ENCODE measurements around the gene HGD.

Gene HGD

DNA sequence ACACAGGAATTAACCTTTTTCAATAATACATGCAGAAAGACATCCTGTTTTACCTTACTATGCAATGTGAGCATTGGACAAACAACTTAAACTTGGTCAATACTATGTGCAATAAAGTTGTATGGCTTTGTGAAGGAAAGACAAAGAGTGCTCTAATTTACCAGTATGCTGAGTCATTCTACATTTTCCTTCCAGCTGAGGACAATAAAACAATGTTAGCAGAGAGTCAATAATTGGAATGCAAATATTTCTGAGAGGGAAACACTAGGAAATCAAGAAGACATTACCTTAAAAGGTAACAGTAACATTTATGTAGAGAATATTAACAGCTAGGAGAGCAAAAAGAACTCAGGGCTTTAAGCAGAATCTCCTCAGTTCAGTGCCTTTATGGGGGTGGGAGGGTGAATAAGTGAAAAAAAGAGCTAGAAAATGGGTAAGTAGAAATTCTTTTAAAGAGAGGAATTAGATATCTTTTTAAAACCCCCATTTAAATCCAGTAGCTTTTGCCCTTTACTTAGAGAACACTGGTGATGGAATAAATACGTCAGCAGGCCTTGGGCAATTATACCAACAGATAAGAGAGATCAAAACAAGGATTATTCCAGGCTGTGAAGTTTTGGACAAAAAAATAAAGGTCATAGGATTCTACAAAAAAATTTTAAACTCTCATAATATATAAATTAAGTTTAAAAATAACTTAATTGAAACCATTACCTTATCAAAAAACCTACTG lies 11.6 kb upstream of the HGD start:
- H3K36me3 ChIP-seq (ENCODE audit: insufficient read depth, low read length): peaks cover 5% of the 10 kb centered on the region
- H3K27me3 ChIP-seq (ENCODE audit: control insufficient read depth, insufficient read depth, low read length): no peaks in the 10 kb centered on the region
- no peak overlapping the region for H3K4me3 ChIP-seq (ENCODE audit: low read length)
- H3K4me1 ChIP-seq (ENCODE audit: control insufficient read depth, insufficient read depth, low read length): peaks cover 15% of the 10 kb centered on the region
- H3K4me2 ChIP-seq (ENCODE audit: low read length): peak overlapping the region; percentile 1
- H3K9me3 ChIP-seq (replicated peaks; ENCODE audit: low read length): no peaks in the 10 kb centered on the region
- no peak overlapping the region for H3K9ac ChIP-seq (ENCODE audit: low read depth, low read length)

DNA sequence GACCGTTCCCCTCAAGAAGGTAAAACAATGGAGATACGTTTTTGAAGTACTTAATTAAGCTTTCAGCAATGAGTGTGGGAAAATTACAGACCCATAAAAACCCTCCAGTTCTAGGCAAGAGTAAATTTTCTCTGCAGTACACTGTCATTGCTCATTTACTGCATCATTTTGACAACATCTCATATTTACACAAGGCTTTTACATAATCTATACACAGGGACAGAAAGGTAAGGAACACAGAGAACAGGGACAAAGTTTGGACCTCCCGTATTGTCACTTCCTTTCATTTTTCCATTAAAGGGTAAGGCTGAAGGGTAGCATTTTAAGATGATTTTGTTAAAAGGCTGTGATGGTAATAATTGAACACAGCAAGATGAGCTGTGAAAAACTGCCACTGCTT lies 7.4 kb upstream of the HGD start:
- H3K27me3 ChIP-seq (ENCODE audit: control insufficient read depth, insufficient read depth, low read length): no peaks in the 10 kb centered on the region
- peaks cover 18% of the 10 kb centered on the region for H3K4me1 ChIP-seq (ENCODE audit: control insufficient read depth, insufficient read depth, low read length)
- H3K9ac ChIP-seq (ENCODE audit: low read depth, low read length): no peak overlapping the region
- H3K9me3 ChIP-seq (replicated peaks; ENCODE audit: low read length): no peaks in the 10 kb centered on the region
- H3K4me3 ChIP-seq (ENCODE audit: low read length): no peak overlapping the region
- no peak overlapping the region for H3K4me2 ChIP-seq (ENCODE audit: low read length)
- peaks cover 5% of the 10 kb centered on the region for H3K36me3 ChIP-seq (ENCODE audit: insufficient read depth, low read length)

DNA sequence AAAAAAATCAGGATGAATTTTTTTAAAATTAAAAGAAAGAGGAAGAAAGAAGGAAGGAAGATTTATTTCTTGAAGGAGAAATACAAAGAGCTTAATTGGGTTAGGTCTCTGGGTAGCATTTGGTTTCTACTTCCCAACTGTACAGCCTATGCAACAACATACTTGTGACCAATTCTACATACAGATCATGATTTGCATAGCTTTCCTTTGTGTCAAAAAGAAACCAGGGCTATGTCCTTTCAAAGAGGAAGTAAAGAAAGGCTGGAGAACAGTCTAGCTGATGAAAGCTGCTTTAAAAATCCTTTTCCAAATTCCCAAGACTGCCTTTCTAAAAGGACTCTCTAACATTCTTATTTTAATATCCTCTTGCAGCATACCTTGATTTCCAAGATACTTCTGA lies 6.1 kb upstream of the HGD start:
- H3K36me3 ChIP-seq (ENCODE audit: insufficient read depth, low read length): peaks cover 5% of the 10 kb centered on the region

DNA sequence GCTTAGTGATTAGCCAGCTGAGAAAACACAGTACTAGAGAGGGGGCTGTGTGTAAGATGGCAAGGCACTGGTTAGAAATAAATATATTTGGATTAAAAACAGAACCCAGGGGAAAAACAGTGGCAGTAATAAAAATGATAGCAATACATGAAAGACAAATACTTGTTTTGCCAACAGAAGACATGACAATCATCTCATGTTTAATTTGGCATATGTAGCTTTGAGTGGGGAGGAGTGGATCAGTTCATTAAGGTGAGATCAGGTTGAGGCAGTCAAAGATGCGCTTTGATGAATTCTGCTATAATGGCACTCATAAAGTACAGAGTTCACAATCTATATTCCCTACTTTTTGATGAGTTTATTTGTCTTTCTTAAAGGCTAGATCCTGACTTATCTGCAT lies 3.4 kb upstream of the HGD start:
- Histone ChIP-seq H3K9ac (ENCODE audit: low read depth, low read length) (no peak overlapping the region), H3K36me3 (ENCODE audit: insufficient read depth, low read length) (peaks cover 5% of the 10 kb centered on the region)

More for the DNA sequence above, 6.1 kb upstream of the HGD start:
- Histone ChIP-seq H3K4me2 (ENCODE audit: low read length) (peak overlapping the region; percentile 30), H3K4me3 (ENCODE audit: low read length) (no peak overlapping the region), H3K9me3 (replicated peaks; ENCODE audit: low read length) (no peaks in the 10 kb centered on the region), H3K27me3 (ENCODE audit: control insufficient read depth, insufficient read depth, low read length) (no peaks in the 10 kb centered on the region), H3K9ac (ENCODE audit: low read depth, low read length) (no peak overlapping the region), H3K4me1 (ENCODE audit: control insufficient read depth, insufficient read depth, low read length) (peaks cover 11% of the 10 kb centered on the region)

DNA sequence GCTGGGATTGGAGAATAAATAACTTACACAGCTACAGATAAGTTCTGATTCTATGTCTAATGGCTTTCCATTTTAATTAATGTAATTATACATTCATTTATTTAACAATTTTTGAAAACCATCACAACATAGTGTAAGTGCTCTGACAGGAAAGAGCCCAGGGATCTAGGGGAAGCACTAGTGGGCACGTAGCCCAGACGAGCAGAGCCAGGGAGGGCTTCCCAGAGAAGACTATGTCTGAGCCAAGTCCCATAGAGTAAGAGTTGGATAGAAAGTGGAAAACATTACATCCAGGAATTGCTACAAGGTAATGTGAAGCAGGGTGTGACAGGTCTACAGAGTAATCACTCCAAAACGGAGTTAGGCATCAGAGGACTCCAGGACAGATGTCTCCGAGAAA lies 2.9 kb upstream of the HGD start:
- peaks cover 9% of the 10 kb centered on the region for H3K4me1 ChIP-seq (ENCODE audit: control insufficient read depth, insufficient read depth, low read length)
- H3K4me3 ChIP-seq (ENCODE audit: low read length): no peak overlapping the region
- H3K4me2 ChIP-seq (ENCODE audit: low read length): no peak overlapping the region
- H3K9ac ChIP-seq (ENCODE audit: low read depth, low read length): no peak overlapping the region
- H3K27me3 ChIP-seq (ENCODE audit: control insufficient read depth, insufficient read depth, low read length): no peaks in the 10 kb centered on the region
- H3K36me3 ChIP-seq (ENCODE audit: insufficient read depth, low read length): peaks cover 5% of the 10 kb centered on the region
- no peaks in the 10 kb centered on the region for H3K9me3 ChIP-seq (replicated peaks; ENCODE audit: low read length)

More for the DNA sequence above, 3.4 kb upstream of the HGD start:
- Histone ChIP-seq H3K4me2 (ENCODE audit: low read length) (no peak overlapping the region), H3K4me1 (ENCODE audit: control insufficient read depth, insufficient read depth, low read length) (peaks cover 9% of the 10 kb centered on the region), H3K4me3 (ENCODE audit: low read length) (no peak overlapping the region), H3K9me3 (replicated peaks; ENCODE audit: low read length) (no peaks in the 10 kb centered on the region), H3K27me3 (ENCODE audit: control insufficient read depth, insufficient read depth, low read length) (no peaks in the 10 kb centered on the region)

DNA sequence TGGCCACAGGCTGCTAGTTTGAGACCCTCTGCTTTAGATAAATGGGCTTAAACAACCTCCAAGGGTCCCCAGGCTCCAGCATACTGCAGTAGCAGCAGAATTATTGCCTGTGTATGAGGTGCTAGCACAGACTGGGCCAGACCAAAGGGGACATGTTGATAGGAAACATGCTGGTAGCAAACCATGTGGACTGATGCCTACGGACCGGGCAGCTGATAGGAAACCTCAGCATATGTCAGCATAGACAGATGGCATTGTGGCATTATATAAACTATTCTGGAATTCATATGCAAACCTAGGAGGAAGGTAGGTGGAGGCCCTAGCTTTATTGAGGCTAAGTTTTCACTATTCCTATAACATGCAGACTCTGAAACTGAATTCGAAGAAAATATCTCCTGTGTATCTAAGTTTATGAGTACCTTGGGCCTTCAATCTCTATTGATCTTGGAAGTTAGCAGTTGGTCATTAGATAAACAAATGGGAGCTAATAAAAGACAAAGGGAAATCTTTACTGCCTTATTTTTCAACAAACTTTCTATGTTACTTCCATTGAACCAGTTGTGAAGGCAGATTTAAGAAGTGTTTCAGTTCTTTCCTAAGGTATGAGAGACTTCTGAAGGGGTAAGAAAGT lies 1.7 kb upstream of the HGD start:
- H3K4me1 ChIP-seq (ENCODE audit: control insufficient read depth, insufficient read depth, low read length): peaks cover 11% of the 10 kb centered on the region
- H3K9ac ChIP-seq (ENCODE audit: low read depth, low read length): no peak overlapping the region
- H3K27me3 ChIP-seq (ENCODE audit: control insufficient read depth, insufficient read depth, low read length): no peaks in the 10 kb centered on the region
- peaks cover under 1% of the 10 kb centered on the region for H3K36me3 ChIP-seq (ENCODE audit: insufficient read depth, low read length)
- no peak overlapping the region for H3K4me2 ChIP-seq (ENCODE audit: low read length)
- H3K4me3 ChIP-seq (ENCODE audit: low read length): no peak overlapping the region
- H3K9me3 ChIP-seq (replicated peaks; ENCODE audit: low read length): no peaks in the 10 kb centered on the region

DNA sequence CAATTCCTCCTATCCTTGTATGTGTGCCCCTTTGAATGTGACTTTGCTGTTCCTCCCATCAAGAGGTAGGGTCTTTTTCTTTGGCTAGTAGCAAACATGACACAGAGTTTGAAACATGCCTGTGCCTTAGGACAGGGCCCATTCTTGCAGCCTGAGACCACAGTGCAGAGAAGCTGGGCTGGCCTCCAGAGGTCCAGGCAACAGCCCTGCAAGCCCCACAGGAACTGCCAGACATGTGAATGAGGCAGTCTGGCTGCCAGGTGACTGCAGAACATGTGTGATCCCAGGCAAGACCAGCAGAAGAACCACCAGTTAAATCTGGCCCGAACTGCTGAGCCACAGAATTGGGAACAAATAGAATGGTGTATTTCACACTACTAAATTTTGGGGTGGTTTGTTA lies 1.2 kb upstream of the HGD start:
- Histone ChIP-seq H3K4me2 (ENCODE audit: low read length) (no peak overlapping the region), H3K27me3 (ENCODE audit: control insufficient read depth, insufficient read depth, low read length) (no peaks in the 10 kb centered on the region), H3K9ac (ENCODE audit: low read depth, low read length) (no peak overlapping the region), H3K9me3 (replicated peaks; ENCODE audit: low read length) (no peaks in the 10 kb centered on the region), H3K36me3 (ENCODE audit: insufficient read depth, low read length) (no peaks in the 10 kb centered on the region), H3K4me3 (ENCODE audit: low read length) (no peak overlapping the region), H3K4me1 (ENCODE audit: control insufficient read depth, insufficient read depth, low read length) (peaks cover 12% of the 10 kb centered on the region)

DNA sequence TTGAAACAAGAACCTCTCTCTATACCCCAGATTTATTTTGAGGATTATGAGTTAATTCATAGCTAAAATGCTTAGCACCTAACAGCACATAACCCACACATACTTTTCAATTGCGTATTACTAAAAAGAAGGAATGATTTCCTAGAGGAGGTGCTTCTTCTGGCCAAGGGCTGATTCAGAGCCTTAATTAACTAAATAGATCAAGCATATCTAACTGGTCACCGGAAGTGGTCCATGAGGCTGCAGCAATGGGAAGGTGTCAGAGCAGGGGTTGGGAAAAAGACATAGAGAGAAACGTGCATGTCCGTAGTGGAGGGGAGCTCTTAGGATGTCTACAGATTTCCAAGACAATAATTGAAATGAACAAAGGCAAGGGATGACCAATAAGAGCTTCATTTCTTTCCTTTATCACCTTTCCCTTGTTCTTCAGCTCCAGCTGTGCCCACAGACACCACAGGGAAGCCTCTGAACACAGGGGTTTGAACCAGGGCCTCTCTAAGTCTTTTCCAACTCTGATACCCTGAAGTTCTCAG lies 467 bp downstream of the HGD start:
- no peaks in the 10 kb centered on the region for H3K36me3 ChIP-seq (ENCODE audit: insufficient read depth, low read length)
- no peak overlapping the region for H3K4me2 ChIP-seq (ENCODE audit: low read length)
- no peak overlapping the region for H3K4me3 ChIP-seq (ENCODE audit: low read length)
- H3K9ac ChIP-seq (ENCODE audit: low read depth, low read length): no peak overlapping the region
- H3K9me3 ChIP-seq (replicated peaks; ENCODE audit: low read length): no peaks in the 10 kb centered on the region
- H3K27me3 ChIP-seq (ENCODE audit: control insufficient read depth, insufficient read depth, low read length): no peaks in the 10 kb centered on the region
- peaks cover 16% of the 10 kb centered on the region for H3K4me1 ChIP-seq (ENCODE audit: control insufficient read depth, insufficient read depth, low read length)

DNA sequence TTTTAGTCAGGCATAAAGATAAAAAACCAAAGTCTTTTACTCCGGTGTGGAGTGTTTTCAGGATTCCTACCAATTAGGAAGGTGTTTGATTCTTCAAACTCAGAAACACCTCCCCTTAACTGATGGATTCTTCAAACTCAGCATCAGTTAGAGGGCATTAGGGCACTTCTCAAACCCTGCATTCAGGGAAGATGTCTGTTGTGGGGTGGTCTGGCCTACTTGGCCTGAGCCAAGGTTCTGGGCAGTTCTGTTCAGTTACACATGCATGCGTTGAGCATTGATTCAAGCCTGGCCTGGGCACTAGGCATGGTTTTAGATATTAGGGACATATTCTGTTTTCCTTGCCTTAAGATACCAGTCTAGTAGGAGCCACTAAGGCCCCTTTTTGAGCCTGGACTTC lies 1.0 kb downstream of the HGD start:
- H3K4me3 ChIP-seq (ENCODE audit: low read length): no peak overlapping the region
- no peak overlapping the region for H3K9ac ChIP-seq (ENCODE audit: low read depth, low read length)

DNA sequence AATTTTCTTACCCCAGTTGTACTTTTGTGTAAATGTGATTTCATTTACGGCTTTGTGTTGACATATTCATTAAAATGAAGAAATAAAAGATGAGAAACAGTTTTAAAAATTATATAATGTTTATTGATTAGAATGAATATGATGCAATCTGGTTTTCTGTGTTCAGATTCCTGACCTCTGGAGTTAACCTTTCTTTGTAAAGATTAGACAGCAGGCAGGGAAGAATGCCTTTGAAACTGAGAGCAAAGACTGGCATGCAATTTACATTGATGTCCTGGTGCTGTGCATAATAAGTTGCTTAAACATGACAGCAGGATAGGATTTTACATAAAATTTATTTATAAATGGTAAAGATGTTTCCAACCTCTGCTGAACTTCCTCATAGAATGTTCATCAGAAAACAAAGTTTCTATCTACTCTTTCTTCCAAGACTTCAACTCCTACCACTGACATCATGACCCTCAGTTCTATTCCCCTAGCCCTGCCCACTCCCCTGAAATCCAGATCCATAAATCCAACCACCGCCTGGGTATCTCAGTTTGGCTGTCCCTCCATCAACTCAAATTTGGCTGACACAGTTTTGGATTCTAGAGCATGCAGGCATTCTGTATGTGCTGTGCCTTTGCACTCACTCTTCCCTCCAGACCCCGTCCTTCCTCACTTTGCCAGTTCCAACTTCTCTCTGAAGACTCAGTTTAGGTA lies 1.7 kb downstream of the HGD start:
- no peaks in the 10 kb centered on the region for H3K36me3 ChIP-seq (ENCODE audit: insufficient read depth, low read length)
- peaks cover 16% of the 10 kb centered on the region for H3K4me1 ChIP-seq (ENCODE audit: control insufficient read depth, insufficient read depth, low read length)
- no peak overlapping the region for H3K9ac ChIP-seq (ENCODE audit: low read depth, low read length)
- no peak overlapping the region for H3K4me2 ChIP-seq (ENCODE audit: low read length)
- H3K27me3 ChIP-seq (ENCODE audit: control insufficient read depth, insufficient read depth, low read length): no peaks in the 10 kb centered on the region
- H3K4me3 ChIP-seq (ENCODE audit: low read length): no peak overlapping the region
- no peaks in the 10 kb centered on the region for H3K9me3 ChIP-seq (replicated peaks; ENCODE audit: low read length)

More for the DNA sequence above, 1.0 kb downstream of the HGD start:
- no peak overlapping the region for H3K4me2 ChIP-seq (ENCODE audit: low read length)
- H3K4me1 ChIP-seq (ENCODE audit: control insufficient read depth, insufficient read depth, low read length): peaks cover 16% of the 10 kb centered on the region
- H3K27me3 ChIP-seq (ENCODE audit: control insufficient read depth, insufficient read depth, low read length): no peaks in the 10 kb centered on the region
- no peaks in the 10 kb centered on the region for H3K9me3 ChIP-seq (replicated peaks; ENCODE audit: low read length)
- no peaks in the 10 kb centered on the region for H3K36me3 ChIP-seq (ENCODE audit: insufficient read depth, low read length)

DNA sequence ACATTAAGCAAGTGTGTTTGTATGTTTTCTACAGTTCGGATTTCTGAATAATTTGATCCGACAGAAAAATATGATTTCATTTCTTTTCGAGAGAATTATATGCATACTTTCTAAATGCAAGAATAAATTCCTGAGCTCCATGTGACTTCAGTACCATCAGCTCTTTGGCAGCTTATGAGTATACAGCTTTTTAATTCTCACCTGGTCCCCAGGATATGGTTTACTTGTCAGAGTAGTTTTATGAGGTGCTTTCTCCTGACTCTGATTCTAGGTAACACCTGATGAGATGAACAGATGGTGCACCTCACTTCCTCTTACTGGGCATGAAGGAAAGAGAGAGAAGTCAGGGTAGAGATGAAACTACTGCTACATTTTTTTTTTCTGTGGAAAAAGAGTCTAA lies 3.1 kb downstream of the HGD start:
- no peaks in the 10 kb centered on the region for H3K36me3 ChIP-seq (ENCODE audit: insufficient read depth, low read length)
- H3K9ac ChIP-seq (ENCODE audit: low read depth, low read length): peak overlapping the region; percentile 50
- H3K4me1 ChIP-seq (ENCODE audit: control insufficient read depth, insufficient read depth, low read length): peaks cover 16% of the 10 kb centered on the region
- H3K4me3 ChIP-seq (ENCODE audit: low read length): peak overlapping the region; percentile 57
- H3K27me3 ChIP-seq (ENCODE audit: control insufficient read depth, insufficient read depth, low read length): no peaks in the 10 kb centered on the region
- H3K4me2 ChIP-seq (ENCODE audit: low read length): peak overlapping the region; percentile 78
- H3K9me3 ChIP-seq (replicated peaks; ENCODE audit: low read length): no peaks in the 10 kb centered on the region

Measured in skeletal muscle satellite cell (primary cell).